ENCODE measurements around the gene KISS1R.

The KISS1R gene

GRCh38 chr19:938233-938923 is 21.2 kb downstream of the KISS1R start:
- no peak for DNase-seq (ENCODE audit: low read depth)

- no peak for DNase-seq (ENCODE audit: low read depth)
These were observed 22.3 kb downstream of the KISS1R start for GRCh38 chr19:939439-939838.

- DNase-seq (ENCODE audit: low read depth) = no peak
These were observed 22.8 kb downstream of the KISS1R start for GRCh38 chr19:939922-940321.

DNA sequence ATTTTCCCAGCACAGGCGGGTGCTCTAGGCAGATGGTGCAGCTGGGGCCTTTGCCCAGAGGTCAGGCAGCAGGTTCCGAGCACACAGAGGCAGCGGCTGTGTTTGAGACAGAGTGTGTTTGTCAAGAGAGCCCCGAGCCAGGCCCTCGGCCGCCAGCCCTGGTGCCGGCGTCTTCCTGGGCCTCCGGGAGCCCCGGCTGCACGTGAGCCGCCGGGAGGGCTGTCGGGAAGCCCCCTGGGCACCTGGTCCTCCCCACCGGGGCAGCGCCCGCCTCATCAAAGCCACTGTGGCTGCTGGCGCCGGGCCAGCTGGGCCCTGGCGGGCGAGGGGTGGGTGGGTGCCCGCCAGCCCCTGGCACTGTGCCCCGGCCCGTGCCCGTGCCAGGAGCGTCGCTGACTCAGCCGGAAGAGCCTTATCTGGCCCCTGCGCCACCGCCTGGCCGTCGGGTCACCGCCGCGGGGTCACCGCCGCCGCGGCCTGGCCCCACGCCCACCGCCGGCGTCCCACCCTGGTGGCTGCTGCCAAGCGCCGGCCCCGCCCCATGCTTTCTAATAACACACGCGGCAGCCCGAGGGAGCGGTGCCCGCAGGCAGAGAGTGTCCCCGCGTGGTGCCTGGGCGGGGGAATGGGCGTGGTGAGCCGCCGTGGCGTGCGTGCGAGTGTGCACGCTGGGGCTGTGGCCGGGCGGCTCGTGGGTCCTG is 23.6 kb downstream of the KISS1R start:
- DNase-seq (ENCODE audit: low read depth) = peak; percentile 87

DNA sequence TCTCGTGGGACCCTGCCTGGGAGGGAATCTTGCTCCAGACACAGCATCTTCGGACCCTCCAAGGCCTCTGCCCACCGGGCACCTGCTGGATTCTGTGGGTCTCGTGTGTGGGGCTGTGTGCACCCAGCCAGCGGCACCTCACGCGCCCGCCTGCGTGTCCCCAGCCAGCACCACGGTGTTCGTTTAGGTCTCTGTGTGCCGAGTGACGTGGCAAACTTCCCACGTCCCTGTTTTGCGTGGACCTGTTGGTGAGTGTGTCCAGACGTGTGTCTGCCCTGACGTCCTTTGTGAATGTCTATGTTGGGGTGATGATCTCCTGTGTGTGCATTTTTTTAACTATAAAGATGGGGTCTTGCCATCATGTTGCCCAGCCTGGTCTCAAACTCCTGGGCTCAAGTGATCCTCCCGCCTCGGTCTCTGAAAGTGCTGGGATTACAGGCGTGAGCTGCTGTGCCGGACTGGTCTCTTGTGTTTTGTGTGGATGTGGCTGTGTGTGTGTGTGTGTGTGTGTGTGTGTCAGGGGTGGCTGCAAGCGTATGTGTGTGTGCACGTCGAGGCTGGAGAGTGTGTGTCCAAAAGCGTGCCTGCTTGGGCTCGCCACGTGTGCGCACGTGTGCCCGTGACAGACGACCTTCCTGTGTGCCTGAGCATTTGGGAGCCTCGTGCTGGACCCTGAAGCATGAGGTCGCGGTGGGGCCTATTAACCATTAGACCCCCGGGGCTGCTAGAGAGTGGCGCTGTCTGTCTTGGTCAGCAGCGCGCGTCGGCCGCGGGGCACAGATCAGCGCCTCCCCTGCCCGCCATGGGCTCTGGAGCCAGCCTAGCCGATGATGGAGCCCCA is 24.4 kb downstream of the KISS1R start:
- DNase-seq (ENCODE audit: low read depth) = no peak

DNA sequence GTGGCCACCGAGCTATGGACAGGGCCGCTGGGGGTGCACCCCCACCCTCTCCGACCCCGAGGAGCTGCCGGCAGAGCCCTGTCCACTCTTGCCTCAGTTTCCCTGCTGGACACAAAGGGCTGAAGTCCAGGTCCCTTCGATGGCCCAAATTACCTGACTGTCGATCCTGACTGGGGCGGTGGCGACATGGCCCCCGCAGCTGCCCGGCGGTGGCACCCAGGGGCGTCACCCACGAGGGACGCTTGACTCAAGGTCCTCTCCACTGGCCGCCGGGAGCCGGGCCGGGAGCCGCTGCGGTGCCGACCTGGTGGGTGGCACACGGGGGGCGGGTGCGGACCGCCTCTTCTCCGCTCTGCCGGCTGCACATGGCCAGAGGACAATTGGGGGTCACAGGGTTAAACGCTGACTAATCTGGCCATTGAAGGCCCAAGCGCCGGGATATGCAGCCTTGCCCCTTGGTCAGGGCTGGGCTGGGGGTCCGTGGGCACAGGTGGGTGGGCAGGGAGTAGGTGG is 25.1 kb downstream of the KISS1R start:
- no peak for DNase-seq (ENCODE audit: low read depth)

DNA sequence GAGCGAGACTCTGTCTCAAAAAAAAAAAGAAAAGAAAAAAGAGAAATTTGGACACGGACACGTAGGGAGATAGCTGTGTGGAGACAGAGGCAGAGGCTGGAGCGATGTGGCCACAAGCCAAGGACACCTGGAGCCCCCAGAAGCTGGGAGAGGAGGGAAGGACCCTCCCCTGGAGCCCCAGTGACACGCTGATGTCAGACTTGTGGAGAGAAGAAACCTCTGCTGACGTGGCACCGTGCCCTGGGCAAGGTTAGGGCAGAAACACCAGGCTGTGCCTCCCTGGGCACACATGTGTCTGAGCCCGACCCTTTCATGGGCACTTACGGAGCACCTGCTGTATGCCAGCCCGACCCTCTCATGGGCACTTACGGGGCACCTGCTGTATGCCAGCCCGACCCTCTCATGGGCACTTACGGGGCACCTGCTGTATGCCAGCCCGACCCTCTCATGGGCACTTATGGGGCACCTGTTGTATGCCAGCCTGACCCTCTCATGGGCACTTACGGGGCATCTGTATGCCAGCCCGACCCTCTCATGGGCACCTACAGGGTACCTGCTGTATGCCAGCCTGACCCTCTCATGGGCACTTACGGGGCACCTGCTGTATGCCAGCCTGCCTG is 26.5 kb downstream of the KISS1R start:
- DNase-seq (ENCODE audit: low read depth) = no peak

- no peak for DNase-seq (ENCODE audit: low read depth)
These were observed 27.0 kb downstream of the KISS1R start for GRCh38 chr19:944171-944567.

GRCh38 chr19:944663-945241 is 27.6 kb downstream of the KISS1R start:
- no peak for DNase-seq (ENCODE audit: low read depth)

DNA sequence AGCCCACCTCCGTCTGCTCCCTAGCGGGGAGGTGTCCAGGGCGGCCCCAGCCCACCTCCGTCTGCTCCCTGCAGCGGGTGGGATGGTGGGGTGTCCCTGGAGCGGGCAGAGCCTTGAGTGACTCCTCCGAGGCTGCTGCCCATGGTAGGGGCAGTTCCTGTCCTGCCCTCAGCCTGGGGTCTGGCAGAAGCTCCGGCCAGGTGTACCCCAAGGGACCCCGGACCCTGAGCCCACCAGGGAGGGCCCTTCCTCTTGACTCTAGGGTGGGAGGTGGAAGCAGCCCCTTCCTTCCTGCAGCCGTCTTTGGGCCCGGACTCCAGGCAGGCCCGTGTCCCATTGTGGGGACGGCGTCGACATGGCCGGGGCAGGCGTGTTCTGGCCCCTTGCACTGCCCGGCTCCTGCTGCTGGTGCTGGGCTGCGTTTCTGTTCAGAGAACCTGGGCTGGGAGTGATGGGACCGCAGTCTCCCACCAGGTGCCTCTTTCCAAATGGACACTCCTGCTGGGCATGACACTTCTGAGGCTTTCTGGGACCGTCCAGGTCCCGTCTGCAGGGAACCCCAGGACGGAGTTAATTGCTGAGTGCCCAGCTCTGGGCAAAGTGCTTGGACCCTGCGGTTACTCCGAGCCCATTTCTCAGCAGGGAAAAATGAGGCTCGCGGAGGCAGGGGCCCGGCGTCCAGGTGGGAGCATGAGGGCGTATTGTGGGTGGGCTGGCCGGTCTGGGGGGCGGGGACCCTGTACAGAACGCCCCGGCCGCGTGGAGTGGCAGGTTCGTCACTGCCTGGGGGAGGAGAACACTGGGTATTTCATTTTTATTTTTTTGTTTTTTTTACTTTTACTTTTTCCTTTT is 28.5 kb downstream of the KISS1R start:
- DNase-seq (ENCODE audit: low read depth) = no peak

DNA sequence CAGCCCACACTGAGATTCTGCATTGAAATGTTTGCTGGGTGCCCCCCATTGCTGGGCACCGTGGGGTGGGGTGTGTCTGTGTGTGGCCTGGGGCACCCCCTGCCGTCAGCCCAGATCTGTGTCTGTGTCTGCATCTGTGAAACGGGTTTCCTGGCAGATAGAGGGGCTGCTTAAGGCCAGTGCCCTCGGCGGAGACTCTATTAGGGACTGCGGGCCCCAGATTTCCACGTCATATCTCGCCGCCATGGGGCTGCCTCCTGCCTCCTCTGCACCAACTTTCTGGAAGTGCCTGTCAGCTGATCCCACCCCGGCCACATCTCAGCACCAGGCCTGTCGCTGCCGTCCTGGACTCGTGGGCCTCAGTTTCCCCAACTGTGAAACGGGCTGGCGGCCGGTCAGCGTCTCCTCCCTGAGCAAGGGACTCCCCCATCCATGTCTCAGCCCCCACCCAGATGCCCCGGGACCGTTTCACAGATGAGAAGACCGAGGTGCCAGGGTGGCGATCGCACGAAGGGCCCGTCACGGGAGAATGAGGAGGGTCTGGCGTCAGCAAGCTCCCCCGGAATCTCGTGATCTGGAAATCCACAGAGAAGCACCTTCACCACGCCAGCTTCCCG is 30.1 kb downstream of the KISS1R start:
- no peak for DNase-seq (ENCODE audit: low read depth)

DNA sequence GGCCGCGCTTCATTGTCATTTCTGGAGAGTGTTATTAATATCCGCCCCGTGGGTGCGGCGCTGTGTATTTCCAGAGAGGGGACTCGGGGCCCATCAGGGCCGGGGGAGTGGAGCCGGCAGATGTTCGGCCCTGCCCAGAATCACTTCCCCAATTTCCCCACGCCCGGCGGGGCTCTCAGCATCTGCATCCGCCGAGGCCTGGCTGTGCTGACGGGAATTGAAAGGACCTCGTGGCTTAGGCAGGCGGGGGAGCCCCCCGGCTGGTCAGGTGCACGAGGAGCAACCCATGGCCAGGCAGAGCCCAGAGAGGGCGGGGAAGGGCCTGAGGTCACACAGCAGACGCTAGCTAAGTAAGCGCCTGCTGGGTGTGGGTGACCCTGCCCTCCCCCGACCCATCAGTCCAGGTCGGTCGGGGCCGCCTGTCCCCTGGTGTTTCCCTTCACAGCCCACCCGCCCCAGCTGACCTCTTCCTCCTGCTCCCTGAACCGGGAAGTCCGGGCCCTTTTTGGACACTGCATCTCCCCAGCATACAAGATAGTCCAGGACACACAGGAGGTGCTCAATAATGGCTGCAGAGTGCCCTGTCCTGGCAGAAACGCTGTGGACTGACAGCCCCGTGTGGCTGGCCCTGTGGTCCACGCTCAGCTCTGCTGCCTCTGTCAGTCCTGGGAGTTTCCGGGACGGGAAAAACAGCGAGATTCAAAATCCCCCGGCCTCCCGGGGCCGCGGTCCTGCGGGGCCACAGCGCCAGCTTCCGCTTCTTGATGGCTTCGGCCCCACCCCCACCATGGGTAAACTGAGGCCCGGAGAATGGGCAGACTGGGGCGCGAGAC is 30.8 kb downstream of the KISS1R start:
- DNase-seq (ENCODE audit: low read depth) = no peak

- no peak for DNase-seq (ENCODE audit: low read depth)
These were observed 31.8 kb downstream of the KISS1R start for GRCh38 chr19:948842-949496.

GRCh38 chr19:950352-951066 is 33.4 kb downstream of the KISS1R start:
- no peak for DNase-seq (ENCODE audit: low read depth)

- no peak for DNase-seq (ENCODE audit: low read depth)
These were observed 35.0 kb downstream of the KISS1R start for GRCh38 chr19:952049-952679.

GRCh38 chr19:952680-953444 is 35.7 kb downstream of the KISS1R start:
- no peak for DNase-seq (ENCODE audit: low read depth)

Measured in fibroblast of gingiva (primary cell).